Panc1 (cell line): ENCODE results near the gene ZNF256. TPM values are rescaled to one million over a fixed set of nuclear protein-coding genes. Genes with fewer than 3 reads are reported as not detected.

Experiments used
- ATAC-seq: fragments of 200-7000 bp; cut with Tn5 transposase; 2 replicates; pipeline ENCODE4 v1.9.1; 2020; ENCODE audit warnings: mild to moderate bottlenecking, moderate library complexity
- BruUV-seq: library from RNA; stranded (reverse); fragments of 400-500 nt; replicated peaks from 2 replicates; lab custom pipeline; 2021; lab: Mats Ljungman, UMichigan
- CTCF ChIA-PET: fragments of 300-600 bp; sonication (Branson Sonifier 250); formaldehyde crosslinking; loops from one replicate; lab custom pipeline; 2022; ENCODE audit warnings: antibody characterized with exemption; lab: Charles Lee
- POLR2A ChIA-PET: fragments of 300-600 bp; sonication (Branson Sonifier 250); formaldehyde crosslinking; loops from one replicate; lab custom pipeline; 2022; ENCODE audit warnings: antibody characterized with exemption; lab: Charles Lee
- DNase-seq: peaks from one replicate; pipeline ENCODE4 v3.0.0-alpha.2; 2010; ENCODE audit warnings: low read depth, low spot score
- H3K27ac ChIP-seq: 2 replicates; pipeline ENCODE4 v1.5.1; 2011; ENCODE audit warnings: mild to moderate bottlenecking, low read length, inconsistent platforms
- H3K27me3 ChIP-seq: fragments of 200-500 bp; sonication (Bioruptor generic); 2 replicates; pipeline ENCODE4 v1.6.0; 2014; ENCODE audit warnings: low read length, inconsistent platforms; ENCODE audit not compliant: control insufficient read depth, insufficient read depth
- H3K36me3 ChIP-seq: fragments of 200-500 bp; sonication (Bioruptor generic); 2 replicates; pipeline ENCODE4 v1.5.1; 2014; ENCODE audit warnings: inconsistent platforms, mild to moderate bottlenecking, low read length, moderate library complexity; ENCODE audit not compliant: control insufficient read depth, insufficient read depth
- H3K4me1 ChIP-seq: 2 replicates; pipeline ENCODE4 v1.5.1; 2011; ENCODE audit warnings: inconsistent platforms, mild to moderate bottlenecking, low read length, moderate library complexity; ENCODE audit not compliant: control insufficient read depth, insufficient read depth
- H3K4me3 ChIP-seq, 2 experiments: 2 replicates each; pipeline ENCODE4 v1.5.1; 2011 to 2012; ENCODE audit warnings: low read depth in 2 of 2, low read length in 2 of 2, mild to moderate bottlenecking in 2 of 2, inconsistent platforms in 1 of 2, moderate library complexity in 1 of 2
- H3K9me3 ChIP-seq: fragments of 200-500 bp; sonication (Bioruptor generic); 2 replicates; pipeline ENCODE4 v1.5.1; 2014; ENCODE audit warnings: low read depth, mild to moderate bottlenecking, inconsistent platforms, low read length, moderate library complexity; ENCODE audit not compliant: control insufficient read depth, insufficient read depth
- CTCF ChIP-seq: fragments of 450-650 bp; IDR thresholded peaks from 2 replicates; pipeline ENCODE4 v1.5.1; 2017; ENCODE audit warnings: mild to moderate bottlenecking
- POLR2AphosphoS5 ChIP-seq: IDR thresholded peaks from 2 replicates; pipeline ENCODE4 v1.6.1; 2012; ENCODE audit warnings: mild to moderate bottlenecking, low read depth, low read length, moderate library complexity
- REST ChIP-seq, 2 experiments: IDR thresholded peaks; 2 replicates each; pipeline ENCODE4 v1.6.1; 2011 to 2012; ENCODE audit warnings: low read depth in 2 of 2, control low read depth in 1 of 2, low read length in 1 of 2, mild to moderate bottlenecking in 1 of 2, moderate library complexity in 1 of 2; ENCODE audit not compliant: insufficient read depth in 1 of 2
- SIN3A ChIP-seq: IDR thresholded peaks from 2 replicates; pipeline ENCODE4 v1.6.1; 2012; ENCODE audit warnings: low read depth, mild to moderate bottlenecking, low read length, moderate library complexity, borderline replicate concordance; ENCODE audit not compliant: insufficient read depth
- TCF7L2 ChIP-seq: IDR thresholded peaks from 2 replicates; pipeline ENCODE4 v1.6.1; 2011; ENCODE audit warnings: mild to moderate bottlenecking, low read depth, low read length, inconsistent platforms
- in situ Hi-C: cut with HindIII; loops from 2 replicates; pipeline ENCODE4 v1.10.0; 2016; ENCODE audit warnings: low sequenced_read_pairs, low pct_unique_long_range_greater_than_20kb
- intact Hi-C: fragments of 100-400 bp; cut with micrococcal nuclease; formaldehyde crosslinking; loops from one replicate; pipeline ENCODE4 v1.10.0; 2022; ENCODE audit not compliant: unreplicated experiment
- total RNA-seq: library from RNA; stranded (reverse); gene quantifications from one replicate; pipeline ENCODE4 v1.2.1, GENCODE V29; 2021; ENCODE audit not compliant: unreplicated experiment

ZNF256 gene
- total RNA-seq, 1 experiment from 2014 or later: 10.1 TPM

DNA sequence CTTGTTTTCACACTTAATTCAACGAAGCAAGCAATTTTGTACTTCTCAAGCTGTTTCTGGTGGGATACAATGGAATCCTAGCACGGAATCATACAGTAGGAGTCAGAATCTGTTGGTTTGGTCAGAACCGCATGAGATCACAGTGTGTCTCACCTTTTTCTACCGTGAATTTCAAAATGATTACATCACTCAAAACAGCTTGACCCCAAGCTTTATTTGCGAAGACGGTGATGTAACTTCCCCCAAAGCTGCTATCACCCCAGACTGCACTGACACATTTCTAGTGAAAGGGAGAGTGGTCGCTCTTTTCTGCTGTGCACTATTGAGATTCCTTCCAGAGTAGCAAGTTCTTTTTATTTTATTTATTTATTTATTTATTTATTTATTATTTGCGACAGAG is 17.3 kb upstream of the ZNF256 start:
- ATAC-seq: no peak
- no peak for DNase-seq
- TF ChIP-seq SIN3A: no peak
- no peak for TF ChIP-seq POLR2AphosphoS5
- TF ChIP-seq REST (IDR thresholded peaks at IDR 0.05; ENCODE audit: insufficient read depth in 1 of 2, low read depth in 2 of 2, low read length in 1 of 2): no peak
- no peak for TF ChIP-seq CTCF
- TF ChIP-seq TCF7L2: no peak
- Histone ChIP-seq H3K4me1 (no peaks in the 10 kb centered on the region), H3K4me3 (no peak overlapping the region), H3K9me3 (peaks cover 14% of the 10 kb centered on the region; the same call in 1 of the 2 replicates), H3K36me3 (no peaks in the 10 kb centered on the region), H3K27ac (no peak overlapping the region), H3K27me3 (no peaks in the 10 kb centered on the region)
- ChIA-PET CTCF (no interaction called here), POLR2A (no interaction called here)
- in situ Hi-C loops (no loop called here), intact Hi-C loops (no loop called here)
- no TSS peak for BruUV-seq

- peaks cover 20% of the 10 kb centered on the region; the same call in 1 of the 2 replicates for H3K9me3 ChIP-seq
- CTCF ChIA-PET: no interaction called here
Measured at GRCh38 chr19:57961785-57962184, 14.3 kb upstream of the ZNF256 start.

More at GRCh38 chr19:57961785-57962184, 14.3 kb upstream of the ZNF256 start:
- POLR2A ChIA-PET: no interaction called here
- in situ Hi-C loops (no loop called here), intact Hi-C loops (no loop called here)
- H3K4me3 ChIP-seq: no peak overlapping the region
- no peaks in the 10 kb centered on the region for H3K36me3 ChIP-seq
- DNase-seq (no peak), ATAC-seq (no peak)
- no peaks in the 10 kb centered on the region for H3K27me3 ChIP-seq
- BruUV-seq: no TSS peak
- H3K4me1 ChIP-seq: no peaks in the 10 kb centered on the region
- no peak overlapping the region for H3K27ac ChIP-seq
- TF ChIP-seq SIN3A (no peak), REST (IDR thresholded peaks at IDR 0.05; ENCODE audit: insufficient read depth in 1 of 2, low read depth in 2 of 2, low read length in 1 of 2) (no peak), TCF7L2 (no peak), POLR2AphosphoS5 (no peak), CTCF (no peak)
